ENCODE results near the gene GANC.

DNA sequence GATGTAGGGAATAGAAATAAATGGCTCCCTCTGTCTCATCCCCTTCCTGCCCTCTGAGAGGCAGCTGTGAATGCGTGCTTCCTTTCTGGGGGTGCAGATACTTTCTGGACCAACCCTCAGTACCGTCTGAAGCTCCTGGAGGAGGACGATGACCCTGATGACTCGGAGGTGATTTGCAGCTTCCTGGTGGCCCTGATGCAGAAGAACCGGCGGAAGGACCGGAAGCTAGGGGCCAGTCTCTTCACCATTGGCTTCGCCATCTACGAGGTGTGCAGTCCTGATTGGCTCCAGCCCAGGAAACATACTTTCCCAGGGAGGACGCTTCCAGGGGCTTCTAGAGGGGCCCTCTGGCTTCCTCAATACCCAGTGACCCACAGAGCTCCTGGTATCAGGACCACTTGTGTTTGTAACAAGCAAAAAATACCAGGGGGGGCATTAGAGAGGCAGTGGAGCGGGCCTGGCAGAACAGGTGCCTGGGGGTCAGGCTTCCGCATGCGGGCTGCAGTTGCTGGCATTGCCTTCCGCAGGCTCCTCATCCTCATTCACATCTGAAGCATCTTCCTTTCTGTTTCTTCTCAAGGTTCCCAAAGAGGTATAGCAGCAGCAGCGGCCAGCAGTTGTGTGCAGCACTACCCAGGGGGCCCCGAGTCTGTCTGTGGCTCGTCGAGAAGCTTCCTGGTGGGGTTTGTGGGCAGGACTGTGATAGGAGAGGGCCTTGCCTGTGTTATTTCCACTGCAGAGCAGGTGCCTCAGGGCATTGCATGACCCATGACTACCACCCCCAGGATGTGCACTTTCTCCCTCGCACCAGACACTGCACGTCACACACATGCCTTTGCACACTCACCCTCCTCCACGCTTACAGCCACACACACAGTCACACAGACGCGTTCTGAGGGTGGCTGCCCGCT, 128.8 kb downstream of the GANC start:
- TF ChIP-seq POLR2AphosphoS5 (IDR thresholded peaks at IDR 0.05) (no peak), POLR2A (IDR thresholded peaks at IDR 0.05) (no peak)

Measured in stomach (tissue), 4 donors.